K562 (cell line): ENCODE results near the gene EIF3K. TPM values are rescaled to one million over a fixed set of nuclear protein-coding genes. Genes with fewer than 3 reads are reported as not detected.

Experiments used
- AFF1 ChIP-seq, 2 experiments: fragments of 450-650 bp; IDR thresholded peaks; 2 replicates each; pipeline ENCODE4 v1.6.1; 2018; ENCODE audit warnings: mild to moderate bottlenecking in 2 of 2, low read depth in 1 of 2; ENCODE audit not compliant: partially characterized antibody in 2 of 2
- FOXM1 ChIP-seq, 2 experiments: fragments of 450-650 bp in 1 of 2; sonication (generic) in 1 of 2; formaldehyde crosslinking in 1 of 2; IDR thresholded peaks; 2 replicates each; pipeline versions ENCODE4 v1.6.1 to v1.9.0; 2017 to 2022; ENCODE audit warnings: low read depth in 2 of 2, mild to moderate bottlenecking in 2 of 2, missing genetic modification reagents in 1 of 2, moderate library complexity in 1 of 2
- GTF2F1 ChIP-seq: IDR thresholded peaks from 2 replicates; pipeline ENCODE4 v1.6.1; 2011; ENCODE audit warnings: low read depth, low read length, improper control_type of control experiment
- JUNB ChIP-seq: fragments of 450-650 bp; formaldehyde crosslinking; conservative IDR thresholded peaks from 2 replicates; pipeline ENCODE4 v1.4.0; 2020; ENCODE audit warnings: mild to moderate bottlenecking
- NR3C1 ChIP-seq: sonication (generic); formaldehyde crosslinking; IDR thresholded peaks from 2 replicates; pipeline ENCODE4 v1.8.1; 2022; ENCODE audit warnings: missing genetic modification reagents
- OTX1 ChIP-seq: fragments of 450-650 bp; formaldehyde crosslinking; IDR thresholded peaks from 2 replicates; pipeline ENCODE4 v1.4.0; 2022; ENCODE audit warnings: mild to moderate bottlenecking
- PML ChIP-seq: IDR thresholded peaks from 2 replicates; pipeline ENCODE4 v1.6.1; 2012; ENCODE audit warnings: low read length, inconsistent platforms
- SRF ChIP-seq, 2 experiments: fragments of 250-450, 450-650 bp in 1 of 2; sonication (Bioruptor Pico) in 1 of 2; sonication (generic) in 1 of 2; formaldehyde crosslinking; IDR thresholded peaks; 2 replicates each; pipeline versions ENCODE4 v1.5.0 to v1.5.1; 2020 to 2022; ENCODE audit warnings: mild to moderate bottlenecking in 1 of 2, missing genetic modification reagents in 1 of 2
- STAT5B ChIP-seq: fragments of 250-450 bp; sonication (Bioruptor Pico); IDR thresholded peaks from 2 replicates; pipeline ENCODE4 v1.8.0; 2021; ENCODE audit warnings: mild to moderate bottlenecking, inconsistent platforms
- TBL1XR1 ChIP-seq, 2 experiments: IDR thresholded peaks; 2 replicates each; pipeline ENCODE4 v1.6.1; 2012; ENCODE audit warnings: improper control_type of control experiment in 2 of 2, low read length in 2 of 2, mild to moderate bottlenecking in 1 of 2
- THRAP3 ChIP-seq: fragments of 450-650 bp; IDR thresholded peaks from 2 replicates; pipeline ENCODE4 v1.6.1; 2016; ENCODE audit warnings: mild to moderate bottlenecking, inconsistent platforms, borderline replicate concordance
- TOE1 ChIP-seq, 2 experiments: fragments of 450-650 bp in 1 of 2; sonication (generic) in 1 of 2; formaldehyde crosslinking in 1 of 2; IDR thresholded peaks; 2 replicates each; pipeline versions ENCODE4 v1.7.1 to v1.8.0; 2016 to 2022; ENCODE audit warnings: borderline replicate concordance in 2 of 2, mild to moderate bottlenecking in 2 of 2, antibody characterized with exemption in 1 of 2, inconsistent platforms in 1 of 2, low read depth in 1 of 2, missing genetic modification reagents in 1 of 2, moderate library complexity in 1 of 2
- U2AF1 ChIP-seq: fragments of 200-400 bp; formaldehyde crosslinking; optimal IDR thresholded peaks from 2 replicates; pipeline ENCODE3; 2017; ENCODE audit warnings: mild to moderate bottlenecking, low read depth, low read length, moderate library complexity
- WHSC1 ChIP-seq: IDR thresholded peaks from one replicate; pipeline ENCODE4 v1.6.1; 2012; ENCODE audit warnings: low read length, control low read depth, inconsistent platforms
- ZBTB33 ChIP-seq: sonication (generic); formaldehyde crosslinking; IDR thresholded peaks from 2 replicates; pipeline ENCODE4 v1.8.1; 2023; ENCODE audit warnings: mild to moderate bottlenecking, missing genetic modification reagents
- ZBTB49 ChIP-seq: sonication (generic); formaldehyde crosslinking; IDR thresholded peaks from 2 replicates; pipeline ENCODE4 v1.8.0; 2022; ENCODE audit warnings: missing genetic modification reagents, mild to moderate bottlenecking, borderline replicate concordance
- ZBTB7A ChIP-seq: IDR thresholded peaks from 2 replicates; pipeline ENCODE4 v1.6.1; 2011; ENCODE audit warnings: low read depth, mild to moderate bottlenecking, low read length, moderate library complexity, borderline replicate concordance; ENCODE audit not compliant: control insufficient read depth
- ZNF217 ChIP-seq: sonication (generic); formaldehyde crosslinking; IDR thresholded peaks from 2 replicates; pipeline ENCODE4 v1.8.0; 2022; ENCODE audit warnings: mild to moderate bottlenecking, missing genetic modification reagents
- polyA plus RNA-seq, 8 experiments: library from polyadenylated mRNA; depleted of rRNA in 4 of 8; stranded (reverse) in 5 of 8; unstranded in 3 of 8; fragments of >200 nt; fragmentation: Nextera tagmentation in 2 of 8; fragmentation: Illumina TruSeq in 1 of 8; extraction: Ambion mirVana in 2 of 8; extraction: Trizol in 1 of 8; gene quantifications; 2 replicates each; pipeline versions ENCODE4 v1.2.1 to v1.2.3, GENCODE V29; 2011 to 2014; ENCODE audit warnings: inconsistent platforms in 1 of 8, missing spikeins in 1 of 8
- total RNA-seq, 7 experiments: library from RNA; depleted of rRNA in 6 of 7; stranded (reverse); fragments of >200 nt in 6 of 7; fragmentation: Illumina TruSeq in 2 of 7; extraction: Trizol in 2 of 7; gene quantifications; 2 replicates each; pipeline versions ENCODE4 v1.2.1 to v1.2.3, GENCODE V29; 2011 to 2021; ENCODE audit warnings: low replicate concordance in 1 of 7

The EIF3K gene
- total and polyA plus RNA-seq, 9 of the 15 experiments (the other 6 are each of a cell fraction or from before 2014, with no cell fraction given), result 387 to 1,827 (median 733) TPM

GRCh38 chr19:38676023-38676877, 57.3 kb downstream of the EIF3K start (continued):
- TF ChIP-seq ZNF217 (CRISPR knock-in tag) (no peak), FOXM1 (IDR thresholded peaks at IDR 0.05; ENCODE audit: low read depth) (peak; percentile 94), FOXM1 (CRISPR knock-in tag; IDR thresholded peaks at IDR 0.05; ENCODE audit: low read depth) (no peak), TOE1 (IDR thresholded peaks at IDR 0.05; ENCODE audit: borderline replicate concordance) (peak; percentile 70), TOE1 (CRISPR knock-in tag; IDR thresholded peaks at IDR 0.05; ENCODE audit: borderline replicate concordance, low read depth) (0 out of 2 replicates have a peak, but pooled peaks have one; percentile 73), PML (peak; percentile 93), OTX1 (CRISPR knock-in tag) (no peak), ZBTB33 (CRISPR knock-in tag) (peak; percentile 63; the same call in 1 of the 2 replicates), NR3C1 (CRISPR knock-in tag) (no peak), THRAP3 (no peak), AFF1 (IDR thresholded peaks at IDR 0.05; ENCODE audit: low read depth in 1 of 2, partially characterized antibody in 2 of 2) (peak; percentile 44 to 90), STAT5B (CRISPR knock-in tag) (no peak), SRF (CRISPR knock-in tag; IDR thresholded peaks at IDR 0.05) (no peak; a peak in 1 of 4 replicates), ZBTB7A (peak; percentile 94), ZBTB49 (CRISPR knock-in tag) (no peak), JUNB (CRISPR knock-in tag) (no peak), GTF2F1 (no peak), U2AF1 (no peak), TBL1XR1 (IDR thresholded peaks at IDR 0.05; ENCODE audit: low read length in 2 of 2) (peak; percentile 41 to 99; a peak in 3 of 4 replicates), WHSC1 (no peak)
